Smooth muscle cell (in vitro differentiated cells): ENCODE data around the gene CD248. TPM values are rescaled to one million over a fixed set of nuclear protein-coding genes. Genes with fewer than 3 reads are reported as not detected.
"Not testable (repeated sequence)": the region's sequence is repeated elsewhere in the genome, so short reads cannot be mapped to it uniquely, and the experiment has no call there.

Source experiments
- DNase-seq: peaks from one replicate; lab custom pipeline; 2025; ENCODE audit not compliant: unreplicated experiment; lab: John Stamatoyannopoulos, UW
- H2AFZ ChIP-seq: fragments of 200-600 bp; sonication (generic); 2 replicates; pipeline ENCODE4 v1.6.0; 2016; ENCODE audit warnings: antibody characterized with exemption, low read depth, mild to moderate bottlenecking
- H3F3A ChIP-seq: fragments of 200-600 bp; sonication (generic); 2 replicates; pipeline ENCODE4 v1.6.0; 2017; ENCODE audit warnings: antibody characterized with exemption, low read depth
- H3K27ac ChIP-seq: fragments of 200-600 bp; sonication (generic); 2 replicates; pipeline ENCODE4 v1.5.1; 2016; ENCODE audit warnings: low read depth, mild to moderate bottlenecking
- H3K27me3 ChIP-seq: fragments of 200-600 bp; sonication (generic); 2 replicates; pipeline ENCODE4 v1.6.1; 2016; ENCODE audit warnings: low read depth, mild to moderate bottlenecking
- H3K36me3 ChIP-seq: fragments of 200-600 bp; sonication (generic); 2 replicates; pipeline ENCODE4 v1.5.1; 2016; ENCODE audit warnings: low read depth
- H3K4me1 ChIP-seq: fragments of 200-600 bp; sonication (generic); 2 replicates; pipeline ENCODE4 v1.5.1; 2016; ENCODE audit warnings: low read depth
- H3K4me2 ChIP-seq: fragments of 200-600 bp; sonication (generic); 2 replicates; pipeline ENCODE4 v1.6.0; 2016; ENCODE audit warnings: mild to moderate bottlenecking
- H3K4me3 ChIP-seq: fragments of 200-600 bp; sonication (generic); 2 replicates; pipeline ENCODE4 v1.5.1; 2016; ENCODE audit warnings: mild to moderate bottlenecking
- H3K79me2 ChIP-seq: fragments of 200-600 bp; sonication (generic); 2 replicates; pipeline ENCODE4 v1.6.0; 2016; ENCODE audit warnings: low read depth, mild to moderate bottlenecking
- H3K9ac ChIP-seq: fragments of 200-600 bp; sonication (generic); 2 replicates; pipeline ENCODE4 v1.6.0; 2016; ENCODE audit warnings: low read depth
- H3K9me3 ChIP-seq: fragments of 200-600 bp; sonication (generic); replicated peaks from 2 replicates; pipeline ENCODE4 v1.5.1; 2016; ENCODE audit warnings: low read depth
- H4K20me1 ChIP-seq: fragments of 200-600 bp; sonication (generic); 2 replicates; pipeline ENCODE4 v1.6.0; 2016; ENCODE audit warnings: low read depth
- CTCF ChIP-seq: fragments of 200-600 bp; sonication (generic); IDR thresholded peaks from 2 replicates; pipeline ENCODE4 v1.5.1; 2017; ENCODE audit warnings: borderline replicate concordance, mild to moderate bottlenecking, antibody characterized with exemption; ENCODE audit not compliant: insufficient read depth, poor library complexity, severe bottlenecking
- WGBS: methylation state at CpG from one replicate; pipeline ENCODE4 v1.1.7; 2016; ENCODE audit warnings: low lambda C conversion rate; 5-methylcytosine and 5-hydroxymethylcytosine counted together
- polyA plus RNA-seq: library from polyadenylated mRNA; unstranded; fragments of >200 nt; fragmentation: Nextera tagmentation; extraction: Ambion mirVana; gene quantifications from 2 replicates; pipeline ENCODE4 v1.2.1, GENCODE V29; 2016
- total RNA-seq: library from RNA; depleted of rRNA; stranded (reverse); fragments of >200 nt; gene quantifications from 2 replicates; pipeline ENCODE4 v1.2.3, GENCODE V29; 2014

Gene CD248
- total and polyA plus RNA-seq, 2 experiments from 2014 or later, result 35.5 to 287 TPM

GRCh38 chr11:66321606-66322005 lies 4.8 kb upstream of the CD248 start:
- Histone ChIP-seq H3K9ac (no peak overlapping the region), H4K20me1 (no peaks in the 10 kb centered on the region), H3K4me3 (no peak overlapping the region), H3K27me3 (no peaks in the 10 kb centered on the region), H3K36me3 (no peaks in the 10 kb centered on the region), H3K27ac (no peak overlapping the region), H3K9me3 (no peaks in the 10 kb centered on the region), H2AFZ (no peak overlapping the region), H3F3A (peaks cover 18% of the 10 kb centered on the region), H3K4me2 (no peak overlapping the region), H3K4me1 (peaks cover 36% of the 10 kb centered on the region), H3K79me2 (peaks cover 3% of the 10 kb centered on the region)
- no peak for DNase-seq
- 83% methylated on average over 4 of the region's 4 CpGs for WGBS
- TF ChIP-seq CTCF, result no peak

GRCh38 chr11:66320748-66321147 lies 3.9 kb upstream of the CD248 start:
- not testable (repeated sequence) for DNase-seq, H3K4me3 ChIP-seq, H3K36me3 ChIP-seq, H3K4me2 ChIP-seq, H3K27me3 ChIP-seq, H3K9me3 ChIP-seq, H3K27ac ChIP-seq, H4K20me1 ChIP-seq, H3K9ac ChIP-seq, H2AFZ ChIP-seq
- WGBS, result 96% methylated on average over 6 of the region's 6 CpGs
- peaks cover 34% of the 10 kb centered on the region for H3K4me1 ChIP-seq
- peaks cover 11% of the 10 kb centered on the region for H3K79me2 ChIP-seq
- H3F3A ChIP-seq, result peaks cover 22% of the 10 kb centered on the region

GRCh38 chr11:66320289-66320688 lies 3.4 kb upstream of the CD248 start:
- H3K27me3 ChIP-seq, H2AFZ ChIP-seq, DNase-seq, H3K4me3 ChIP-seq, H3K9ac ChIP-seq, H4K20me1 ChIP-seq, H3K27ac ChIP-seq, H3K4me2 ChIP-seq, H3K36me3 ChIP-seq, H3K9me3 ChIP-seq: not testable (repeated sequence)
- Histone ChIP-seq H3K79me2 (peaks cover 16% of the 10 kb centered on the region), H3F3A (peaks cover 22% of the 10 kb centered on the region), H3K4me1 (peaks cover 34% of the 10 kb centered on the region)
- WGBS, result 85% methylated on average over 2 of the region's 2 CpGs

- Histone ChIP-seq H3K4me1 (peaks cover 36% of the 10 kb centered on the region), H3F3A (peaks cover 32% of the 10 kb centered on the region), H3K9ac (no peak overlapping the region), H3K27me3 (no peaks in the 10 kb centered on the region), H3K4me3 (no peak overlapping the region), H3K79me2 (peaks cover 28% of the 10 kb centered on the region), H3K27ac (peak overlapping the region; percentile 97), H3K36me3 (no peaks in the 10 kb centered on the region), H3K4me2 (peak overlapping the region; percentile 88), H3K9me3 (no peaks in the 10 kb centered on the region), H2AFZ (no peak overlapping the region), H4K20me1 (peaks cover 4% of the 10 kb centered on the region)
- no peak for TF ChIP-seq CTCF
- no peak for DNase-seq
- 65% methylated on average over 3 of the region's 3 CpGs for whole genome bisulfite sequencing
These were observed 1.7 kb upstream of the CD248 start for GRCh38 chr11:66318600-66318970.
